SK-N-SH treated with all-trans-retinoic acid at 6 μM for 48 hours (cell line): ENCODE data around the gene SEMA6D.

Experiments used
- ISL1 ChIP-seq: fragments of 250-450 bp; sonication (Bioruptor Pico); IDR thresholded peaks from 2 replicates; pipeline ENCODE4 v2.1.2; 2022; ENCODE audit warnings: mild to moderate bottlenecking, moderate library complexity
- OSR1 ChIP-seq: fragments of 250-450 bp; sonication (Bioruptor Pico); IDR thresholded peaks from 2 replicates; pipeline ENCODE4 v1.8.0; 2022; ENCODE audit warnings: moderate library complexity, mild to moderate bottlenecking, inconsistent platforms
- POU6F1 ChIP-seq: fragments of 250-450 bp; sonication (Bioruptor Pico); IDR thresholded peaks from 2 replicates; pipeline ENCODE4 v1.8.0; 2021; ENCODE audit warnings: low read depth, mild to moderate bottlenecking, moderate library complexity, borderline replicate concordance
- TCF4 ChIP-seq: fragments of 250-450 bp; sonication (Bioruptor Pico); IDR thresholded peaks from 2 replicates; pipeline ENCODE4 v1.8.0; 2021; ENCODE audit warnings: mild to moderate bottlenecking, moderate library complexity, borderline replicate concordance
- ZC3H10 ChIP-seq: fragments of 250-450 bp; sonication (Bioruptor Pico); IDR thresholded peaks from 2 replicates; pipeline ENCODE4 v1.5.1; 2021; ENCODE audit warnings: mild to moderate bottlenecking, moderate library complexity
- ZFP3 ChIP-seq: fragments of 250-450 bp; sonication (Bioruptor Pico); IDR thresholded peaks from 2 replicates; pipeline ENCODE4 v1.5.0; 2020; ENCODE audit warnings: mild to moderate bottlenecking, moderate library complexity
- ZFP30 ChIP-seq: fragments of 450-650 bp; formaldehyde crosslinking; IDR thresholded peaks from 2 replicates; pipeline ENCODE4 v1.5.0; 2022; ENCODE audit warnings: mild to moderate bottlenecking, moderate library complexity
- ZNF70 ChIP-seq: fragments of 450-650 bp; formaldehyde crosslinking; IDR thresholded peaks from 2 replicates; pipeline ENCODE4 v1.5.0; 2020; ENCODE audit warnings: mild to moderate bottlenecking, moderate library complexity
- TF ChIP-seq, protein P1 (sequence below): fragments of 250-450 bp; sonication (Bioruptor Pico); IDR thresholded peaks from 2 replicates; pipeline ENCODE4 v1.8.0; 2020; ENCODE audit warnings: mild to moderate bottlenecking, moderate library complexity, borderline replicate concordance

DNA sequence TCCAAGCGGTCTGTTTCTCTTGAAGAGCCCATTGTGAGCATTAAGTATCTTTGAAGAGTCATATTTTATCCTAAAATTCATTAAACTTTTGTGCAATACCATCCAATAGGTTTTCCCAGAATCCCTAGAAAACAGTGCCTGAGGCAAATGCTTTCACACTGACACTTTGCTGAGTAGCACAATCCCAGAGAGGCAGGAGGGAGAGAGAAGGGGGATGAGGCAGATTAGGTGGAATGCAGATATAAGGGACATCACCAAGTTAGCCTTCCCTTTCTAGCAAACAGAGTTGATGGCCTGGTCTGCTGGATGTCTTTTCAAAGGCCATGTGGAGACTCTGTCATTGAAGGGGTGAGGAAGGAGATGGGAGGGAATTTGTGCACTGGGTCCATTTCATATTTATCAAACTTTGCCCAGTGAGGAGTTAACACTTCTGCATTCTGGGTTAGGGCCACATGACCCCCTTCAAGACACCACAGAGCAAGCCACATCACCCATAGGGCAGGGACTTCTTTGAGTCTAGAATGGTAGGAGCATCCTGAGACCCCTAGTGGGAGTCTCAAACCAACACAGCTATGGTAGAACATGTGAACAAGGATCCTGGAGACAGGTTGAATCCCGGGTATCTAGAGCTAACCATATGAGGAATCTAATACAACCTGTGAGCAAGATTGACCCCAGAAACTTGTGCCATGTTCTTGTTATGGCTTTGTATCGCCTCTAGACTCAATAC lies 32.0 kb upstream of the SEMA6D start:
- TF ChIP-seq ISL1 (CRISPR knock-in tag) (no peak), ZFP30 (CRISPR knock-in tag) (no peak), ZNF70 (no peak), TCF4 (CRISPR knock-in tag) (no peak), OSR1 (CRISPR knock-in tag) (no peak), POU6F1 (CRISPR knock-in tag) (no peak), ZC3H10 (CRISPR knock-in tag) (no peak), ZFP3 (CRISPR knock-in tag) (no peak)
- TF ChIP-seq, protein P1, sequence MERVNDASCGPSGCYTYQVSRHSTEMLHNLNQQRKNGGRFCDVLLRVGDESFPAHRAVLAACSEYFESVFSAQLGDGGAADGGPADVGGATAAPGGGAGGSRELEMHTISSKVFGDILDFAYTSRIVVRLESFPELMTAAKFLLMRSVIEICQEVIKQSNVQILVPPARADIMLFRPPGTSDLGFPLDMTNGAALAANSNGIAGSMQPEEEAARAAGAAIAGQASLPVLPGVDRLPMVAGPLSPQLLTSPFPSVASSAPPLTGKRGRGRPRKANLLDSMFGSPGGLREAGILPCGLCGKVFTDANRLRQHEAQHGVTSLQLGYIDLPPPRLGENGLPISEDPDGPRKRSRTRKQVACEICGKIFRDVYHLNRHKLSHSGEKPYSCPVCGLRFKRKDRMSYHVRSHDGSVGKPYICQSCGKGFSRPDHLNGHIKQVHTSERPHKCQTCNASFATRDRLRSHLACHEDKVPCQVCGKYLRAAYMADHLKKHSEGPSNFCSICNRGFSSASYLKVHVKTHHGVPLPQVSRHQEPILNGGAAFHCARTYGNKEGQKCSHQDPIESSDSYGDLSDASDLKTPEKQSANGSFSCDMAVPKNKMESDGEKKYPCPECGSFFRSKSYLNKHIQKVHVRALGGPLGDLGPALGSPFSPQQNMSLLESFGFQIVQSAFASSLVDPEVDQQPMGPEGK (CRISPR knock-in tag), result no peak
